Esophagus muscularis mucosa (tissue), 4 donors: ENCODE measurements around the gene DLK1. TPM values are rescaled to one million over a fixed set of nuclear protein-coding genes. Genes with fewer than 3 reads are reported as not detected.

Experiments used
- DNase-seq: peaks from one replicate; pipeline ENCODE4 v3.0.0-alpha.2; 2017; ENCODE audit errors: extremely low spot score
- H3K27ac ChIP-seq, 4 donors: fragments of 200-600 bp; sonication (generic); replicated peaks in 1 of 4; 1 replicate in 3 of 4; 2 replicates in 1 of 4; pipeline ENCODE4 v1.5.1; 2016 to 2019; ENCODE audit warnings: mild to moderate bottlenecking in 1 of 4
- H3K27me3 ChIP-seq, 4 donors: fragments of 200-600 bp; sonication (generic); one replicate each; pipeline versions ENCODE4 v1.5.1 to v1.6.0; 2016 to 2019
- H3K36me3 ChIP-seq, 4 donors: fragments of 200-600 bp; sonication (generic); one replicate each; pipeline ENCODE4 v1.5.1; 2016 to 2019
- H3K4me1 ChIP-seq, 4 donors: fragments of 200-600 bp; sonication (generic); one replicate each; pipeline ENCODE4 v1.5.1; 2016 to 2019
- H3K4me3 ChIP-seq, 4 donors: fragments of 200-600 bp; sonication (generic); 1 replicate in 2 of 4; 2 replicates in 2 of 4; pipeline ENCODE4 v1.5.1; 2016 to 2019; ENCODE audit warnings: mild to moderate bottlenecking in 4 of 4, moderate library complexity in 1 of 4
- H3K9me3 ChIP-seq, 4 donors: fragments of 200-600 bp; sonication (generic); 1 replicate in 3 of 4; 2 replicates in 1 of 4; pipeline ENCODE4 v1.5.1; 2016 to 2019
- EP300 ChIP-seq: sonication (generic); formaldehyde crosslinking; IDR thresholded peaks from one replicate; pipeline ENCODE4 v1.6.1; 2017; ENCODE audit warnings: antibody characterized with exemption
- POLR2A ChIP-seq: fragments of 450-650 bp; IDR thresholded peaks from one replicate; pipeline ENCODE4 v1.6.1; 2017; ENCODE audit warnings: antibody characterized with exemption, moderate library complexity, mild to moderate bottlenecking, low read depth
- POLR2AphosphoS5 ChIP-seq, 2 donors: sonication (generic); formaldehyde crosslinking; IDR thresholded peaks; one replicate each; pipeline ENCODE4 v1.6.1; 2017; ENCODE audit warnings: antibody characterized with exemption in 2 of 2
- WGBS: methylation state at CpG from one replicate; pipeline ENCODE4 v1.1.5; 2018; 5-methylcytosine and 5-hydroxymethylcytosine counted together
- intact Hi-C: fragments of 100-400 bp; cut with DNase I; formaldehyde crosslinking; loops from one replicate; pipeline ENCODE4 v1.15.1; 2023
- total RNA-seq, 4 donors: library from RNA; depleted of rRNA; stranded (reverse); fragments of >200 nt; gene quantifications; one replicate each; pipeline versions ENCODE4 v1.1.0 to v1.2.1, GENCODE V29; 2016
- TF ChIP-seq, protein P1 (sequence below), 3 experiments: fragments of 200-600 bp in 2 of 3; fragments of 450-650 bp in 1 of 3; sonication (generic) in 2 of 3; IDR thresholded peaks; one replicate each; pipeline ENCODE4 v1.5.1; 2017 to 2019; ENCODE audit warnings: antibody characterized with exemption in 3 of 3, mild to moderate bottlenecking in 2 of 3, moderate library complexity in 1 of 3

The DLK1 gene
- total RNA-seq, 4 donors from 2014 or later: 0.33 TPM; not detected in 3

DNA sequence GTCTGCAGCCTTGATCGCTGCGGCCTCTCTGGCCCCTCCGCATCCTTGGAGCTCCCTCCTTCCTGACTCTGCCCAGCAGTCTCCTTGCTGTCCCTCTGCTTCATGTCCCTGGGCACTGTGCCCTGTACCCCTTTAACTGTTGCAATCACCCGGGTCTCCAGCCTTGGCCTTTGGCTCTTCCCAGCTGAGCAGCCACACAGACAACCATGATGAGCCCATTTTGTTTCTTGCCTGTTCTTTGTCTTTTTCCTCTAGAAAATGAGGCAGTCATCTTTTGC lies 58.6 kb downstream of the DLK1 start:
- DNase-seq: no peak
- H3K9me3 ChIP-seq: no peaks in the 10 kb centered on the region
- H3K4me1 ChIP-seq: no peaks in the 10 kb centered on the region
- intact Hi-C loops: no loop called here
- no peak overlapping the region for H3K4me3 ChIP-seq
- H3K36me3 ChIP-seq: no peaks in the 10 kb centered on the region
- H3K27ac ChIP-seq: no peak overlapping the region
- TF ChIP-seq POLR2A (no peak), POLR2AphosphoS5 (IDR thresholded peaks at IDR 0.05) (no peak), EP300 (no peak)
- TF ChIP-seq, protein P1, sequence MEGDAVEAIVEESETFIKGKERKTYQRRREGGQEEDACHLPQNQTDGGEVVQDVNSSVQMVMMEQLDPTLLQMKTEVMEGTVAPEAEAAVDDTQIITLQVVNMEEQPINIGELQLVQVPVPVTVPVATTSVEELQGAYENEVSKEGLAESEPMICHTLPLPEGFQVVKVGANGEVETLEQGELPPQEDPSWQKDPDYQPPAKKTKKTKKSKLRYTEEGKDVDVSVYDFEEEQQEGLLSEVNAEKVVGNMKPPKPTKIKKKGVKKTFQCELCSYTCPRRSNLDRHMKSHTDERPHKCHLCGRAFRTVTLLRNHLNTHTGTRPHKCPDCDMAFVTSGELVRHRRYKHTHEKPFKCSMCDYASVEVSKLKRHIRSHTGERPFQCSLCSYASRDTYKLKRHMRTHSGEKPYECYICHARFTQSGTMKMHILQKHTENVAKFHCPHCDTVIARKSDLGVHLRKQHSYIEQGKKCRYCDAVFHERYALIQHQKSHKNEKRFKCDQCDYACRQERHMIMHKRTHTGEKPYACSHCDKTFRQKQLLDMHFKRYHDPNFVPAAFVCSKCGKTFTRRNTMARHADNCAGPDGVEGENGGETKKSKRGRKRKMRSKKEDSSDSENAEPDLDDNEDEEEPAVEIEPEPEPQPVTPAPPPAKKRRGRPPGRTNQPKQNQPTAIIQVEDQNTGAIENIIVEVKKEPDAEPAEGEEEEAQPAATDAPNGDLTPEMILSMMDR (IDR thresholded peaks at IDR 0.05): no peak
- WGBS: 93% methylated on average over 4 of the region's 4 CpGs
- H3K27me3 ChIP-seq: peaks cover 0 to 27% (median 0%) of the 10 kb centered on the region in 4 donors

GRCh38 chr14:100785626-100786025 lies 58.9 kb downstream of the DLK1 start:
- H3K9me3 ChIP-seq: no peaks in the 10 kb centered on the region
- H3K27me3 ChIP-seq: peaks cover 0 to 29% (median 0%) of the 10 kb centered on the region in 4 donors
- WGBS: 91% methylated on average over 7 of the region's 7 CpGs
- H3K27ac ChIP-seq: no peak overlapping the region
- DNase-seq: no peak
- intact Hi-C loops: no loop called here
- TF ChIP-seq, protein P1 (IDR thresholded peaks at IDR 0.05): no peak
- TF ChIP-seq POLR2AphosphoS5 (IDR thresholded peaks at IDR 0.05) (no peak), EP300 (no peak), POLR2A (no peak)
- no peaks in the 10 kb centered on the region for H3K36me3 ChIP-seq
- no peak overlapping the region for H3K4me3 ChIP-seq
- no peaks in the 10 kb centered on the region for H3K4me1 ChIP-seq

- H3K36me3 ChIP-seq: no peaks in the 10 kb centered on the region
- intact Hi-C loops: no loop called here
- H3K9me3 ChIP-seq: no peaks in the 10 kb centered on the region
- 49% methylated on average over 11 of the region's 11 CpGs for WGBS
- H3K4me3 ChIP-seq: no peak overlapping the region
- DNase-seq: no peak
- no peaks in the 10 kb centered on the region for H3K4me1 ChIP-seq
- H3K27me3 ChIP-seq: peaks cover 0 to 29% (median 0%) of the 10 kb centered on the region in 4 donors
- TF ChIP-seq EP300 (no peak), POLR2A (no peak), POLR2AphosphoS5 (IDR thresholded peaks at IDR 0.05) (no peak)
- TF ChIP-seq, protein P1 (IDR thresholded peaks at IDR 0.05): no peak
- no peak overlapping the region for H3K27ac ChIP-seq
These were observed 59.4 kb downstream of the DLK1 start for GRCh38 chr14:100786131-100786530.

- H3K27ac ChIP-seq: no peak overlapping the region
- H3K36me3 ChIP-seq: no peaks in the 10 kb centered on the region
- WGBS: 77% methylated on average over 11 of the region's 11 CpGs
- no peaks in the 10 kb centered on the region for H3K4me1 ChIP-seq
- H3K9me3 ChIP-seq: no peaks in the 10 kb centered on the region
- intact Hi-C loops: no loop called here
- TF ChIP-seq POLR2AphosphoS5 (IDR thresholded peaks at IDR 0.05) (no peak), EP300 (no peak), POLR2A (no peak)
- TF ChIP-seq, protein P1 (IDR thresholded peaks at IDR 0.05): no peak
- H3K27me3 ChIP-seq: peaks cover 0 to 35% (median 0%) of the 10 kb centered on the region in 4 donors
- no peak for DNase-seq
- no peak overlapping the region for H3K4me3 ChIP-seq
These were observed 60.0 kb downstream of the DLK1 start for GRCh38 chr14:100786576-100787219.

DNA sequence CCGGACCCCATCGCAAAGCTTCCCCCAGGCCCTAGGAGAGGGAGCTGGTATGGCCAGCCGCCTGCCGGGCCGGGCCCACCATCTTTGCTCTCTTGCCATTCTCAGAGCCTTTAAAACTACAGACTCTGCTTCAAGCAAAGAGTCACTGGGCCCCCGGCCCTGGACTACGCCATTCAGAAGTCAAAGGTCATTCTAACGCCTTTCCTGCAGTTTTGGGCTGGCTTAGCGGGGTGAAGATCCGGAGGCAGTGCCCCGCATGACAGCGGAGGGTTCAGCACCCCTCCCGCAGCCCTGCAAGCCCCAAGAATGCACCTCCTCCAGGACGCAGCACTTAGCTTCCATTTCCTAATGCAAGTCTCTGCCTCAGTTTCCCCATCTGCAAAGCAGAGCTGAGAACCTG lies 61.0 kb downstream of the DLK1 start:
- no peak for TF ChIP-seq EP300
- TF ChIP-seq POLR2A: no peak
- TF ChIP-seq, protein P1 (IDR thresholded peaks at IDR 0.05): no peak
- H3K27ac ChIP-seq: no peak overlapping the region
- H3K4me3 ChIP-seq: no peak overlapping the region
- no peaks in the 10 kb centered on the region for H3K36me3 ChIP-seq
- DNase-seq: no peak
- H3K27me3 ChIP-seq: peaks cover 0 to 44% (median 0%) of the 10 kb centered on the region in 4 donors
- H3K4me1 ChIP-seq: no peaks in the 10 kb centered on the region
- no peaks in the 10 kb centered on the region for H3K9me3 ChIP-seq
- 96% methylated on average over 12 of the region's 14 CpGs for WGBS
- intact Hi-C loops: no loop called here
